ENCODE data around the gene COL4A1.
A peak's percentile ranks its signal among the peaks of the same experiment; 100 is the strongest.

COL4A1 gene

GRCh38 chr13:110215606-110216005 is 91.4 kb downstream of the COL4A1 start:
- DNase-seq = no peak

GRCh38 chr13:110214637-110215036 is 92.3 kb downstream of the COL4A1 start:
- DNase-seq = no peak

- no peak for DNase-seq
These were observed 93.4 kb downstream of the COL4A1 start for GRCh38 chr13:110213461-110214074.

GRCh38 chr13:110212529-110212928 is 94.4 kb downstream of the COL4A1 start:
- DNase-seq = no peak

- no peak for DNase-seq
These were observed 95.2 kb downstream of the COL4A1 start for GRCh38 chr13:110211735-110212134.

GRCh38 chr13:110211046-110211445 is 95.9 kb downstream of the COL4A1 start:
- DNase-seq = no peak

GRCh38 chr13:110210604-110210985 is 96.4 kb downstream of the COL4A1 start:
- no peak for DNase-seq

- no peak for DNase-seq
These were observed 96.9 kb downstream of the COL4A1 start for GRCh38 chr13:110209950-110210603.

- DNase-seq = no peak
These were observed 98.8 kb downstream of the COL4A1 start for GRCh38 chr13:110208116-110208515.

- no peak for DNase-seq
These were observed 100.0 kb downstream of the COL4A1 start for GRCh38 chr13:110206996-110207395.

GRCh38 chr13:110206185-110206584 is 100.8 kb downstream of the COL4A1 start:
- DNase-seq = no peak

GRCh38 chr13:110201114-110201513 is 105.8 kb downstream of the COL4A1 start:
- no peak for DNase-seq

- peak in 1 of 3 experiments; percentile 36 for DNase-seq
These were observed 106.6 kb downstream of the COL4A1 start for GRCh38 chr13:110200276-110200870.

- DNase-seq = no peak
These were observed 107.7 kb downstream of the COL4A1 start for GRCh38 chr13:110199046-110199831.

GRCh38 chr13:110197471-110197870 is 109.5 kb downstream of the COL4A1 start:
- no peak for DNase-seq

GRCh38 chr13:110197026-110197425 is 109.9 kb downstream of the COL4A1 start:
- no peak for DNase-seq

GRCh38 chr13:110195547-110196485 is 111.1 kb downstream of the COL4A1 start:
- no peak for DNase-seq

- no peak for DNase-seq
These were observed 112.5 kb downstream of the COL4A1 start for GRCh38 chr13:110194451-110194850.

GRCh38 chr13:110193491-110193890 is 113.5 kb downstream of the COL4A1 start:
- no peak for DNase-seq

- DNase-seq = no peak
These were observed 114.5 kb downstream of the COL4A1 start for GRCh38 chr13:110192472-110192871.

GRCh38 chr13:110187641-110188161 is 119.3 kb downstream of the COL4A1 start:
- DNase-seq = no peak

GRCh38 chr13:110186231-110186855 is 120.6 kb downstream of the COL4A1 start:
- DNase-seq = no peak

Data from NCI-H1417 (cell line).